HEK293 (cell line): ENCODE data around the gene GABPB1.
"Not testable (repeated sequence)": the region's sequence is repeated elsewhere in the genome, so short reads cannot be mapped to it uniquely, and the experiment has no call there.

Experiments used
- CTCF ChIA-PET: fragments of 350-600 bp; formaldehyde crosslinking; extraction: SDS; loops from one replicate; lab custom pipeline; 2021; ENCODE audit warnings: antibody characterized with exemption; lab: Yijun Ruan, JAX
- POLR2A ChIA-PET: fragments of 300-600 bp; formaldehyde crosslinking; extraction: SDS; loops from one replicate; lab custom pipeline; 2020; ENCODE audit warnings: antibody characterized with exemption, inconsistent platforms; lab: Yijun Ruan, JAX
- H3K27ac ChIP-seq: fragments of 200-500 bp; sonication (Bioruptor generic); 2 replicates; pipeline ENCODE4 v1.5.1; 2014; ENCODE audit warnings: low read depth, low read length, control low read depth, inconsistent platforms; ENCODE audit errors: extremely low read depth
- H3K36me3 ChIP-seq, 2 experiments: fragments of 200-500 bp in 1 of 2; sonication (Bioruptor generic) in 1 of 2; 1 replicate in 1 of 2; 2 replicates in 1 of 2; pipeline ENCODE4 v1.5.1; 2014 to 2017; ENCODE audit warnings: inconsistent platforms in 2 of 2, low read length in 2 of 2; ENCODE audit not compliant: control insufficient read depth in 2 of 2, insufficient read depth in 1 of 2
- H3K4me1 ChIP-seq: fragments of 200-500 bp; sonication (Bioruptor generic); 2 replicates; pipeline ENCODE4 v1.5.1; 2014; ENCODE audit warnings: mild to moderate bottlenecking, low read length, inconsistent platforms; ENCODE audit not compliant: control insufficient read depth, insufficient read depth
- H3K4me3 ChIP-seq: 2 replicates; pipeline ENCODE4 v1.5.1; 2011; ENCODE audit warnings: low read depth, mild to moderate bottlenecking, control low read depth, low read length, moderate library complexity
- H3K9me3 ChIP-seq: fragments of 200-500 bp; sonication (Bioruptor generic); 2 replicates; pipeline ENCODE4 v1.5.1; 2014; ENCODE audit warnings: low read depth, low read length, inconsistent platforms; ENCODE audit not compliant: control insufficient read depth, insufficient read depth
- PRDM1 ChIP-seq: fragments of 450-650 bp; formaldehyde crosslinking; IDR thresholded peaks from 2 replicates; pipeline ENCODE4; 2016; ENCODE audit warnings: missing biosample characterization, missing genetic modification characterization
- ZBTB1 ChIP-seq: fragments of 450-650 bp; formaldehyde crosslinking; IDR thresholded peaks from 2 replicates; pipeline ENCODE4 v1.5.1; 2016; ENCODE audit warnings: missing biosample characterization, missing genetic modification characterization
- ZEB2 ChIP-seq: fragments of 450-650 bp; formaldehyde crosslinking; IDR thresholded peaks from 2 replicates; pipeline ENCODE4 v1.5.1; 2016; ENCODE audit warnings: missing biosample characterization, missing genetic modification characterization
- ZNF112 ChIP-seq: fragments of 450-650 bp; formaldehyde crosslinking; IDR thresholded peaks from 2 replicates; pipeline ENCODE4 v1.5.0; 2017; ENCODE audit warnings: missing biosample characterization, missing genetic modification characterization
- ZNF121 ChIP-seq: fragments of 450-650 bp; formaldehyde crosslinking; IDR thresholded peaks from 2 replicates; pipeline ENCODE4 v1.5.1; 2016; ENCODE audit warnings: missing biosample characterization, missing genetic modification characterization
- ZNF394 ChIP-seq: fragments of 450-650 bp; formaldehyde crosslinking; IDR thresholded peaks from 2 replicates; pipeline ENCODE4 v1.5.1; 2016; ENCODE audit warnings: missing biosample characterization, missing genetic modification characterization, mild to moderate bottlenecking, moderate library complexity, borderline replicate concordance
- ZNF473 ChIP-seq: fragments of 450-650 bp; formaldehyde crosslinking; IDR thresholded peaks from 2 replicates; pipeline ENCODE4 v1.5.1; 2017; ENCODE audit warnings: missing biosample characterization, missing genetic modification characterization
- ZNF48 ChIP-seq: fragments of 450-650 bp; formaldehyde crosslinking; IDR thresholded peaks from 2 replicates; pipeline ENCODE4 v1.5.1; 2016; ENCODE audit warnings: missing biosample characterization, missing genetic modification characterization
- ZNF664 ChIP-seq: fragments of 450-650 bp; formaldehyde crosslinking; IDR thresholded peaks from 2 replicates; pipeline ENCODE4 v1.5.1; 2016; ENCODE audit warnings: missing biosample characterization, missing genetic modification characterization
- ZNF791 ChIP-seq: fragments of 450-650 bp; formaldehyde crosslinking; IDR thresholded peaks from 2 replicates; pipeline ENCODE4 v1.5.1; 2016; ENCODE audit warnings: missing biosample characterization, missing genetic modification characterization
- ZNF843 ChIP-seq: fragments of 450-650 bp; formaldehyde crosslinking; IDR thresholded peaks from 2 replicates; pipeline ENCODE4 v1.5.1; 2016; ENCODE audit warnings: missing biosample characterization, missing genetic modification characterization
- TF ChIP-seq, protein P1 (sequence below): fragments of 450-650 bp; formaldehyde crosslinking; IDR thresholded peaks from 2 replicates; pipeline ENCODE4 v1.5.1; 2017; ENCODE audit warnings: missing biosample characterization, missing genetic modification characterization
- TF ChIP-seq, protein P2 (sequence below): fragments of 450-650 bp; formaldehyde crosslinking; IDR thresholded peaks from 2 replicates; pipeline ENCODE4 v1.5.1; 2017; ENCODE audit warnings: missing biosample characterization, missing genetic modification characterization
- TF ChIP-seq, protein P3 (sequence below): fragments of 450-650 bp; formaldehyde crosslinking; IDR thresholded peaks from 2 replicates; pipeline ENCODE4 v1.5.1; 2016; ENCODE audit warnings: missing biosample characterization, missing genetic modification characterization, low read depth

GABPB1 gene

DNA sequence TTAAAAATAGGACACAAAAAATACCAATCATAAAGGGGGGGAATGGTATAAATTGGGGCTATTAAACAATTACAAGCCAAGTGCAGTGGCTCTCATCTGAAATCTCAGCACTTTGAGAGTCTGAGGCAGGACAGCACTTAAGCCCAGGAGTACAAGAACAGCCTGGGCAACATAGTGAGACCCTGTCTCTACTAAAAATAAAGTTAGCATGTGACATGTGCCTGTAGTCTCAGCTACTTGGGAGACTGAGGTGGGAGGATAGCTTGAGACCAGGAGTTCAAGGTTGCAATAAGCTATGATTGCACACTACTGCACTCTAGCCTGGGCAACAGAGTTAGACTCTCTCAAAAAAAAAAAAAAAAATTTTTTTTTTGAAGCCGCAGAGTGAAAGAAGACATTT lies 23.8 kb upstream of the GABPB1 start:
- Histone ChIP-seq H3K36me3 (no peaks in the 10 kb centered on the region), H3K4me1 (no peaks in the 10 kb centered on the region), H3K4me3 (no peak overlapping the region), H3K9me3 (no peaks in the 10 kb centered on the region), H3K27ac (no peak overlapping the region)
- no peak for TF ChIP-seq ZEB2
- no peak for TF ChIP-seq ZNF48 (tag by site-specific recombination)
- no peak for TF ChIP-seq ZBTB1 (tag by site-specific recombination)
- no peak for TF ChIP-seq ZNF473
- no peak for TF ChIP-seq ZNF843 (tag by site-specific recombination)
- no peak for TF ChIP-seq ZNF664 (tag by site-specific recombination)
- TF ChIP-seq ZNF394 (tag by site-specific recombination): no peak
- no peak for TF ChIP-seq ZNF121 (tag by site-specific recombination)
- TF ChIP-seq, protein P1, sequence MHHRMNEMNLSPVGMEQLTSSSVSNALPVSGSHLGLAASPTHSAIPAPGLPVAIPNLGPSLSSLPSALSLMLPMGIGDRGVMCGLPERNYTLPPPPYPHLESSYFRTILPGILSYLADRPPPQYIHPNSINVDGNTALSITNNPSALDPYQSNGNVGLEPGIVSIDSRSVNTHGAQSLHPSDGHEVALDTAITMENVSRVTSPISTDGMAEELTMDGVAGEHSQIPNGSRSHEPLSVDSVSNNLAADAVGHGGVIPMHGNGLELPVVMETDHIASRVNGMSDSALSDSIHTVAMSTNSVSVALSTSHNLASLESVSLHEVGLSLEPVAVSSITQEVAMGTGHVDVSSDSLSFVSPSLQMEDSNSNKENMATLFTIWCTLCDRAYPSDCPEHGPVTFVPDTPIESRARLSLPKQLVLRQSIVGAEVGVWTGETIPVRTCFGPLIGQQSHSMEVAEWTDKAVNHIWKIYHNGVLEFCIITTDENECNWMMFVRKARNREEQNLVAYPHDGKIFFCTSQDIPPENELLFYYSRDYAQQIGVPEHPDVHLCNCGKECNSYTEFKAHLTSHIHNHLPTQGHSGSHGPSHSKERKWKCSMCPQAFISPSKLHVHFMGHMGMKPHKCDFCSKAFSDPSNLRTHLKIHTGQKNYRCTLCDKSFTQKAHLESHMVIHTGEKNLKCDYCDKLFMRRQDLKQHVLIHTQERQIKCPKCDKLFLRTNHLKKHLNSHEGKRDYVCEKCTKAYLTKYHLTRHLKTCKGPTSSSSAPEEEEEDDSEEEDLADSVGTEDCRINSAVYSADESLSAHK: no peak
- POLR2A ChIA-PET: no interaction called here
- CTCF ChIA-PET: no interaction called here

DNA sequence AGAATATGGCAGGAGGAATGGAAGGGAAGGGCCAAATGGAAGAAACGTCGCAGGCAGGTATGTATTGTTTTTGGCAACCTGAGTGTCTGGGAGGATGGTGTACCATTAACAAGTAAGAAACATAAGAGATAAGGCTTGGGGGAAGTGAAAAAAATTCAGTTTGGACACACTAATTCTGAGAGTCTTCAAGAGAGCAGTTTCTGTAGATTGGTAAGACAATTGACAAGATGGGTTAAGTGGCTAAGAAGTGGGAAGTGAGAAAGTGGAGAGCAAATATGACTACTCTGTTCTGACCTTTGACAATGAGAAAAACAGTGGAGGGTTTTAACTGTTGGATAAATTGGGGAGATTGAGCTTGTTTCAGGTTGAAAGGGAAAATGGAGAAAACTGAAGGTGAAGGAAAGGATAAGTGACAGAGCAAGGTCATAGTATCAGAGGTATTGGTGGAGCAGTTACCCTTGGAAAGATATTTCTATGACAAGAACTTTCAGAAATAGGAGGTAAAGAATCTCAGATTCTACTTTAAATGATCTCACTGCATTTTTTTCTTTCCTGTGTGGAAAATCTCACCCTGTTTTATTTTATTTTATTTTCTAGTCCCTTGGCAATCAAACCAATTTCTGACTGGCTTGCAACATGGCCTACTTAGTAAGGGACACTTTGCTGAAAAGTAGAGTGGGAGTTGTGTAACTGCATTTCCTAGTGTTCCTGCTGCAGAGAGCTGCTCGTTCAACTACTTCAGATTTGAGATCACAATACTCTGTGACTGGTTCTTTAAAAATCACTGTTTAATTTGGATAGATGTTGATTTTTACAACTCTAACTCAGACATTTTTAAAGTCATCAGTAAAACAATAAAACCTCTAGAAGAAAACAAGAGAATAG lies 23.1 kb upstream of the GABPB1 start:
- no peak for TF ChIP-seq ZNF791 (tag by site-specific recombination)
- TF ChIP-seq, protein P2, sequence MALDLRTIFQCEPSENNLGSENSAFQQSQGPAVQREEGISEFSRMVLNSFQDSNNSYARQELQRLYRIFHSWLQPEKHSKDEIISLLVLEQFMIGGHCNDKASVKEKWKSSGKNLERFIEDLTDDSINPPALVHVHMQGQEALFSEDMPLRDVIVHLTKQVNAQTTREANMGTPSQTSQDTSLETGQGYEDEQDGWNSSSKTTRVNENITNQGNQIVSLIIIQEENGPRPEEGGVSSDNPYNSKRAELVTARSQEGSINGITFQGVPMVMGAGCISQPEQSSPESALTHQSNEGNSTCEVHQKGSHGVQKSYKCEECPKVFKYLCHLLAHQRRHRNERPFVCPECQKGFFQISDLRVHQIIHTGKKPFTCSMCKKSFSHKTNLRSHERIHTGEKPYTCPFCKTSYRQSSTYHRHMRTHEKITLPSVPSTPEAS (tag by site-specific recombination): no peak
- TF ChIP-seq, protein P3, sequence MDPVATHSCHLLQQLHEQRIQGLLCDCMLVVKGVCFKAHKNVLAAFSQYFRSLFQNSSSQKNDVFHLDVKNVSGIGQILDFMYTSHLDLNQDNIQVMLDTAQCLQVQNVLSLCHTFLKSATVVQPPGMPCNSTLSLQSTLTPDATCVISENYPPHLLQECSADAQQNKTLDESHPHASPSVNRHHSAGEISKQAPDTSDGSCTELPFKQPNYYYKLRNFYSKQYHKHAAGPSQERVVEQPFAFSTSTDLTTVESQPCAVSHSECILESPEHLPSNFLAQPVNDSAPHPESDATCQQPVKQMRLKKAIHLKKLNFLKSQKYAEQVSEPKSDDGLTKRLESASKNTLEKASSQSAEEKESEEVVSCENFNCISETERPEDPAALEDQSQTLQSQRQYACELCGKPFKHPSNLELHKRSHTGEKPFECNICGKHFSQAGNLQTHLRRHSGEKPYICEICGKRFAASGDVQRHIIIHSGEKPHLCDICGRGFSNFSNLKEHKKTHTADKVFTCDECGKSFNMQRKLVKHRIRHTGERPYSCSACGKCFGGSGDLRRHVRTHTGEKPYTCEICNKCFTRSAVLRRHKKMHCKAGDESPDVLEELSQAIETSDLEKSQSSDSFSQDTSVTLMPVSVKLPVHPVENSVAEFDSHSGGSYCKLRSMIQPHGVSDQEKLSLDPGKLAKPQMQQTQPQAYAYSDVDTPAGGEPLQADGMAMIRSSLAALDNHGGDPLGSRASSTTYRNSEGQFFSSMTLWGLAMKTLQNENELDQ (tag by site-specific recombination): no peak
- TF ChIP-seq ZNF112 (tag by site-specific recombination): no peak
- peak; percentile 37; the same call in 1 of the 2 replicates for TF ChIP-seq PRDM1 (tag by site-specific recombination)
- CTCF ChIA-PET: no interaction called here
- Histone ChIP-seq H3K27ac (no peak overlapping the region), H3K9me3 (no peaks in the 10 kb centered on the region), H3K36me3 (no peaks in the 10 kb centered on the region), H3K4me1 (no peaks in the 10 kb centered on the region), H3K4me3 (no peak overlapping the region)
- POLR2A ChIA-PET: no interaction called here

DNA sequence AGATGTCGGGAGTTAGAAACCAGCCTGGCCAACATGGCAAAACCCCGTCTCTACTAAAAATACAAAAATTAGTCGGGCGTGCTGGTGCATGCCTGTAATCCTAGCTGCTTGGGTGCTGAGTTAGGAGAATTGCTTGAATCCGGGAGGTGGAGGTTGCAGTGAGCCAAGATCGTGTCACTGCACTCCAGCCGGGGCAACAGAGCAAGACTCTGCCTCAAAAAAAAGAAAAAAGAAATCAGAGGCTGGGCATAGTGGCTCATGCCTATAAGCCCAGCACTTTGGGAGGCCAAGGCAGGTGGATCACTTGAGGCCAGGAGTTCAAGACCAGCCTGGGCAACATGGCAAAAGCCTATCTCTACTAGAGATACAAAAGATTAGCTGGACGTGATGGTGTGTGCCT lies 14.6 kb upstream of the GABPB1 start:
- H3K4me3 ChIP-seq, H3K36me3 ChIP-seq, H3K9me3 ChIP-seq, CTCF ChIA-PET, POLR2A ChIA-PET, H3K4me1 ChIP-seq, H3K27ac ChIP-seq: not testable (repeated sequence)
- TF ChIP-seq ZNF121 (tag by site-specific recombination): peak; percentile 71; the same call in 1 of the 2 replicates
